ENCODE measurements around the gene TMEM271.
"Not testable (repeated sequence)": the region's sequence is repeated elsewhere in the genome, so short reads cannot be mapped to it uniquely, and the experiment has no call there.

The TMEM271 gene

GRCh38 chr4:552019-552418, 24.1 kb downstream of the TMEM271 start:
- no peak overlapping the region for H3K27ac ChIP-seq (replicated peaks)
- TF ChIP-seq CTCF (IDR thresholded peaks at IDR 0.05; ENCODE audit: insufficient read depth, low read length) (no peak), SPI1 (IDR thresholded peaks at IDR 0.05; ENCODE audit: borderline replicate concordance, low read depth) (no peak), POLR2AphosphoS5 (IDR thresholded peaks at IDR 0.05; ENCODE audit: low read depth) (no peak), GABPA (IDR thresholded peaks at IDR 0.05; ENCODE audit: low read depth) (no peak)
- TF ChIP-seq, protein P1, sequence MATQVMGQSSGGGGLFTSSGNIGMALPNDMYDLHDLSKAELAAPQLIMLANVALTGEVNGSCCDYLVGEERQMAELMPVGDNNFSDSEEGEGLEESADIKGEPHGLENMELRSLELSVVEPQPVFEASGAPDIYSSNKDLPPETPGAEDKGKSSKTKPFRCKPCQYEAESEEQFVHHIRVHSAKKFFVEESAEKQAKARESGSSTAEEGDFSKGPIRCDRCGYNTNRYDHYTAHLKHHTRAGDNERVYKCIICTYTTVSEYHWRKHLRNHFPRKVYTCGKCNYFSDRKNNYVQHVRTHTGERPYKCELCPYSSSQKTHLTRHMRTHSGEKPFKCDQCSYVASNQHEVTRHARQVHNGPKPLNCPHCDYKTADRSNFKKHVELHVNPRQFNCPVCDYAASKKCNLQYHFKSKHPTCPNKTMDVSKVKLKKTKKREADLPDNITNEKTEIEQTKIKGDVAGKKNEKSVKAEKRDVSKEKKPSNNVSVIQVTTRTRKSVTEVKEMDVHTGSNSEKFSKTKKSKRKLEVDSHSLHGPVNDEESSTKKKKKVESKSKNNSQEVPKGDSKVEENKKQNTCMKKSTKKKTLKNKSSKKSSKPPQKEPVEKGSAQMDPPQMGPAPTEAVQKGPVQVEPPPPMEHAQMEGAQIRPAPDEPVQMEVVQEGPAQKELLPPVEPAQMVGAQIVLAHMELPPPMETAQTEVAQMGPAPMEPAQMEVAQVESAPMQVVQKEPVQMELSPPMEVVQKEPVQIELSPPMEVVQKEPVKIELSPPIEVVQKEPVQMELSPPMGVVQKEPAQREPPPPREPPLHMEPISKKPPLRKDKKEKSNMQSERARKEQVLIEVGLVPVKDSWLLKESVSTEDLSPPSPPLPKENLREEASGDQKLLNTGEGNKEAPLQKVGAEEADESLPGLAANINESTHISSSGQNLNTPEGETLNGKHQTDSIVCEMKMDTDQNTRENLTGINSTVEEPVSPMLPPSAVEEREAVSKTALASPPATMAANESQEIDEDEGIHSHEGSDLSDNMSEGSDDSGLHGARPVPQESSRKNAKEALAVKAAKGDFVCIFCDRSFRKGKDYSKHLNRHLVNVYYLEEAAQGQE (IDR thresholded peaks at IDR 0.05; ENCODE audit: insufficient replicate concordance, low read depth): no peak
- no peak for DNase-seq (ENCODE audit: low read depth in 1 of 2, low spot score in 1 of 2)
- H3K27me3 ChIP-seq (ENCODE audit: insufficient read depth, poor library complexity, severe bottlenecking): no peaks in the 10 kb centered on the region
- no peak overlapping the region for H3K4me3 ChIP-seq (replicated peaks; ENCODE audit: insufficient read depth, low read length)

DNA sequence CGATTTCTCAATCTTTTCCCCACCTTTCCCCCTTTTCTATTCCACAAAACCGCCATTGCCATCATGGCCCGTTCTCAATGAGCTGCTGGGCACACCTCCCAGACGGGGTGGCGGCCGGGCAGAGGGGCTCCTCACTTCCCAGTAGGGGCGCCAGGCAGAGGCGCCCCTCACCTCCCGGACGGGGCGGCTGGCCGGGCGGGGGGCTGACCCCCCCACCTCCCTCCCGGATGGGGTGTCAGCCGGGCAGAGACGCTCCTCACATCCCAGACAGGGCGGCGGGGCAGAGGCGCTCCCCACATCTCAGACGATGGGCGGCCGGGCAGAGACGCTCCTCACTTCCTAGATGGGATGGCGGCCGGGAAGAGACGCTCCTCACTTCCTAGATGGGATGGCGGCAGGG, 25.8 kb downstream of the TMEM271 start:
- not testable (repeated sequence) for H3K27me3 ChIP-seq (ENCODE audit: insufficient read depth, poor library complexity, severe bottlenecking); H3K27ac ChIP-seq (replicated peaks); H3K4me3 ChIP-seq (replicated peaks; ENCODE audit: insufficient read depth, low read length); DNase-seq (ENCODE audit: low read depth in 1 of 2, low spot score in 1 of 2)

GRCh38 chr4:548976-549375, 27.1 kb downstream of the TMEM271 start:
- H3K4me3 ChIP-seq (replicated peaks; ENCODE audit: insufficient read depth, low read length): no peak overlapping the region
- H3K27me3 ChIP-seq (ENCODE audit: insufficient read depth, poor library complexity, severe bottlenecking): no peaks in the 10 kb centered on the region
- TF ChIP-seq, protein P1 (IDR thresholded peaks at IDR 0.05; ENCODE audit: insufficient replicate concordance, low read depth): no peak
- TF ChIP-seq CTCF (IDR thresholded peaks at IDR 0.05; ENCODE audit: insufficient read depth, low read length) (no peak), SPI1 (IDR thresholded peaks at IDR 0.05; ENCODE audit: borderline replicate concordance, low read depth) (no peak), GABPA (IDR thresholded peaks at IDR 0.05; ENCODE audit: low read depth) (no peak), POLR2AphosphoS5 (IDR thresholded peaks at IDR 0.05; ENCODE audit: low read depth) (no peak)
- no peak for DNase-seq (ENCODE audit: low read depth in 1 of 2, low spot score in 1 of 2)
- no peak overlapping the region for H3K27ac ChIP-seq (replicated peaks)

GRCh38 chr4:545612-546011, 30.5 kb downstream of the TMEM271 start:
- Histone ChIP-seq H3K4me3 (replicated peaks; ENCODE audit: insufficient read depth, low read length) (no peak overlapping the region), H3K27me3 (ENCODE audit: insufficient read depth, poor library complexity, severe bottlenecking) (no peaks in the 10 kb centered on the region), H3K27ac (replicated peaks) (no peak overlapping the region)
- TF ChIP-seq GABPA (IDR thresholded peaks at IDR 0.05; ENCODE audit: low read depth) (no peak), CTCF (IDR thresholded peaks at IDR 0.05; ENCODE audit: insufficient read depth, low read length) (no peak), POLR2AphosphoS5 (IDR thresholded peaks at IDR 0.05; ENCODE audit: low read depth) (no peak), SPI1 (IDR thresholded peaks at IDR 0.05; ENCODE audit: borderline replicate concordance, low read depth) (no peak)
- TF ChIP-seq, protein P1 (IDR thresholded peaks at IDR 0.05; ENCODE audit: insufficient replicate concordance, low read depth): no peak
- DNase-seq (ENCODE audit: low read depth in 1 of 2, low spot score in 1 of 2): no peak

Data from HL-60 (cell line).